Right lobe of liver (tissue), 4 donors: ENCODE data around the gene LENG9.

Experiments
- CTCF ChIP-seq, 4 donors: fragments of 200-600 bp in 3 of 4; fragments of 450-650 bp in 1 of 4; IDR thresholded peaks; one replicate each; pipeline versions ENCODE4 v1.5.1 to v1.8.0; 2016 to 2022; ENCODE audit warnings: antibody characterized with exemption in 4 of 4, mild to moderate bottlenecking in 2 of 4
- POLR2A ChIP-seq: fragments of 450-650 bp; IDR thresholded peaks from one replicate; pipeline ENCODE4 v1.6.1; 2017; ENCODE audit warnings: antibody characterized with exemption, mild to moderate bottlenecking
- donor health status: DM: no; HTN: no; CAD: no.
- donor health status: DM: no; HTN: no; CAD: no.
- donor health status: DM: no; HTN: yes; CAD: no.

GRCh38 chr19:54436628-54437252 is 26.8 kb downstream of the LENG9 start:
- TF ChIP-seq CTCF (IDR thresholded peaks at IDR 0.05) (no peak), POLR2A (no peak)
